ENCODE results near the gene RMI1.

The RMI1 gene

DNA sequence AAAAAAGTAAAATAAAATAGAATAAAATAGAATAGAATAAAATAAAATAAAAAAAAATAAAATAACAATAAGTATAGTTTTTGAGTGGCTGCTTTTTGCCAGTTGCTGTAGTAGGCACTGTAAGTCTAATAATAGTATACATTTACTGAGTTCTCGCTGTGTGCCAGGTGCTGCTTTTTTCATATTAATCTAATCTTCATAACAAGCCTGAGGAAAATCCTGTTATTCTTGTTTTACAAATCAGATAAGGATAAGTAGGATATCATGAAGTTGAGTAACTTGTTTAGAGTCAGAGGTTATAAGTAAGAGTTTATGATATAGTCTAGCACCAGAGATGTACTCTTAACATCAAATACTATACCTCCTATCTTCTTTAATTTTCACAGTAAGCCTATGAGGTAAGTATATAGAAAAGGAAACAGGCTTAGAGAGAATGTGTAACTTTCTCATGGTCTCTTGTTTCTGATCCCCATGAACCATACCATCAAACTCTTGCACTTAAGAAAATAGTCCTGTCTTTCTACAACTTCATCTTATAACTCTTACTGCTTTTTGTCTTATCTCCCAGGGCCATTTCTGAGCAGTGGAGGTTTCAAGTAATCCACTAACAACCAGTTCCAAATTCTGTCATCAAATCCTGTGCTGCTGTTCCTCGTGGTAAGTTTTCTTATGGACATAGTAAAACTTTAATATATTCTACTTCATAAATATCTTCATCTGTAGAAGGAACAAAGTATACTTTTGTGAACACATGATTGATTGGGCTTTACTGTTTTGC is 18.7 kb downstream of the RMI1 start:
- no peaks in the 10 kb centered on the region for H3K36me3 ChIP-seq (replicated peaks)
- no peak for DNase-seq
- H3K27me3 ChIP-seq (replicated peaks): no peaks in the 10 kb centered on the region
- H3K27ac ChIP-seq: no peak overlapping the region
- TF ChIP-seq, protein P1, sequence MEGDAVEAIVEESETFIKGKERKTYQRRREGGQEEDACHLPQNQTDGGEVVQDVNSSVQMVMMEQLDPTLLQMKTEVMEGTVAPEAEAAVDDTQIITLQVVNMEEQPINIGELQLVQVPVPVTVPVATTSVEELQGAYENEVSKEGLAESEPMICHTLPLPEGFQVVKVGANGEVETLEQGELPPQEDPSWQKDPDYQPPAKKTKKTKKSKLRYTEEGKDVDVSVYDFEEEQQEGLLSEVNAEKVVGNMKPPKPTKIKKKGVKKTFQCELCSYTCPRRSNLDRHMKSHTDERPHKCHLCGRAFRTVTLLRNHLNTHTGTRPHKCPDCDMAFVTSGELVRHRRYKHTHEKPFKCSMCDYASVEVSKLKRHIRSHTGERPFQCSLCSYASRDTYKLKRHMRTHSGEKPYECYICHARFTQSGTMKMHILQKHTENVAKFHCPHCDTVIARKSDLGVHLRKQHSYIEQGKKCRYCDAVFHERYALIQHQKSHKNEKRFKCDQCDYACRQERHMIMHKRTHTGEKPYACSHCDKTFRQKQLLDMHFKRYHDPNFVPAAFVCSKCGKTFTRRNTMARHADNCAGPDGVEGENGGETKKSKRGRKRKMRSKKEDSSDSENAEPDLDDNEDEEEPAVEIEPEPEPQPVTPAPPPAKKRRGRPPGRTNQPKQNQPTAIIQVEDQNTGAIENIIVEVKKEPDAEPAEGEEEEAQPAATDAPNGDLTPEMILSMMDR (IDR thresholded peaks at IDR 0.05; ENCODE audit: low read depth, low read length, missing control alignments): no peak
- in situ Hi-C loops (cut with HindIII; ENCODE audit: low pct_ligation_motif_present, low sequenced_read_pairs): loop anchor here (25.0 kb wide), 1 partner anchor 163 kb away; no protein-coding TSS in a partner anchor
- H3K4me3 ChIP-seq (ENCODE audit: low read depth, low read length): no peak overlapping the region

DNA sequence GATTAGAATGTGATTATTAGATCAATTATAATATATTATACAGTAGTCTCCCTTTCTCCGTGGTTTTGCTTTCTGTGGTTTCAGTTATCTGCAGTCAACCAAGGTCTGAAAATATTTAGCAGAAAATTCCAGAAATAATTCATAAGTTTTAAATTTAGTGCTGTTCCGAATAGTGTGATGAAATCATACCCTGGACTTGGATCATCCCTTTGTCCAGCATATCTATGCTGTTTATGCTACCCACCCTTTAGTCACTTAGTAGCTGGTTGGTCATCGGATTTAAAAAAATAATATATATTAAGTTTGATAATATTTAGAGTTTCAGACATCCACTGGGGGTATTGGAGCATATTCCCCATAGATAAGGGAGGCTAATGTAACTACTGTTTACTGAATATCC is 19.6 kb downstream of the RMI1 start:
- no peaks in the 10 kb centered on the region for H3K27me3 ChIP-seq (replicated peaks)
- no peak overlapping the region for H3K4me3 ChIP-seq (ENCODE audit: low read depth, low read length)
- TF ChIP-seq, protein P1 (IDR thresholded peaks at IDR 0.05; ENCODE audit: low read depth, low read length, missing control alignments): no peak
- no peaks in the 10 kb centered on the region for H3K36me3 ChIP-seq (replicated peaks)
- in situ Hi-C loops (cut with HindIII; ENCODE audit: low pct_ligation_motif_present, low sequenced_read_pairs): no loop called here
- no peak overlapping the region for H3K27ac ChIP-seq
- DNase-seq: no peak

DNA sequence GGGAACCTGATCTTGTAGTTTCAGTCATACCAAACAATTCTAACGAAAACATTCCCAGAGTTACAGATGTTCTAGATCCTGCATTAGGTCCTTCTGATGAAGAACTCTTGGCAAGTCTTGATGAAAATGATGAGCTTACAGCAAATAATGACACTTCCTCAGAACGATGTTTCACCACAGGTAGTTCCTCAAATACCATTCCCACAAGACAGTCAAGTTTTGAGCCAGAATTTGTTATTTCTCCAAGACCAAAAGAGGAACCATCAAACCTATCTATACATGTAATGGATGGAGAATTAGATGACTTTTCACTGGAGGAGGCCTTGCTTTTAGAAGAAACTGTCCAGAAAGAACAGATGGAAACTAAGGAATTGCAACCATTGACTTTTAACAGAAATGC is 21.0 kb downstream of the RMI1 start:
- no peak overlapping the region for H3K27ac ChIP-seq
- H3K4me3 ChIP-seq (ENCODE audit: low read depth, low read length): no peak overlapping the region
- TF ChIP-seq, protein P1 (IDR thresholded peaks at IDR 0.05; ENCODE audit: low read depth, low read length, missing control alignments): no peak
- no peaks in the 10 kb centered on the region for H3K36me3 ChIP-seq (replicated peaks)
- DNase-seq: no peak
- in situ Hi-C loops (cut with HindIII; ENCODE audit: low pct_ligation_motif_present, low sequenced_read_pairs): no loop called here
- no peaks in the 10 kb centered on the region for H3K27me3 ChIP-seq (replicated peaks)

DNA sequence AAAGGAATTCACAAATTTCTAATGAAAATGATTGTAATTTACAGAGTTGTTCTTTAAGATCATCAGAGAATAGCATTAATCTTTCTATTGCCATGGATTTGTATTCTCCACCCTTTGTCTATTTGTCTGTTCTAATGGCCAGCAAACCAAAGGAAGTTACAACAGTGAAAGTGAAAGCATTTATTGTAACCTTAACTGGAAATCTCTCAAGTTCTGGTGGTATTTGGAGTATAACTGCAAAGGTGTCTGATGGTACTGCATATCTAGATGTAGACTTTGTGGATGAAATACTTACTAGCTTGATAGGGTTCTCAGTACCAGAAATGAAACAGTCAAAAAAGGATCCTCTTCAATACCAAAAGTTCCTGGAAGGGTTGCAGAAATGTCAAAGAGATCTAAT is 21.7 kb downstream of the RMI1 start:
- no peak for DNase-seq
- Histone ChIP-seq H3K27ac (no peak overlapping the region), H3K36me3 (replicated peaks) (no peaks in the 10 kb centered on the region), H3K4me3 (ENCODE audit: low read depth, low read length) (no peak overlapping the region), H3K27me3 (replicated peaks) (no peaks in the 10 kb centered on the region)
- TF ChIP-seq, protein P1 (IDR thresholded peaks at IDR 0.05; ENCODE audit: low read depth, low read length, missing control alignments): no peak
- in situ Hi-C loops (cut with HindIII; ENCODE audit: low pct_ligation_motif_present, low sequenced_read_pairs): no loop called here

DNA sequence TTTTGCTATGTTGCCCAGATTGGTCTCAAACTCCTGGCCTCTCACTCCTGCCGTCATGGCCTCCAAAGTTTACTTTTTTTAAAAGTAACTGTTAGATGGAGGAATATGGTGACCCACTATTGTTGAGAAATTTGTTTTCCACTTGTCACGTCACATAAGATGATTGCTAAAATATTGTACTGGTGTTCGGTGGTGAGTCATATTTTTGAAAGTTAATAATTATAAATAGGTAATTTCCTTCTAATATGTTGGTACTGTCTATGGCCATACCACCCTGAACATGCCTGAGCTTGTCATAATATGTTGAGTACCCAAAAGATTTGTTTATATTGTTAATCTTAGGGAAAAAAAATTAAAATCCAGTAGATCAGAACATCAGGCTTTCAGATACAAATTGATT is 22.6 kb downstream of the RMI1 start:
- no peaks in the 10 kb centered on the region for H3K36me3 ChIP-seq (replicated peaks)
- no peaks in the 10 kb centered on the region for H3K27me3 ChIP-seq (replicated peaks)
- in situ Hi-C loops (cut with HindIII; ENCODE audit: low pct_ligation_motif_present, low sequenced_read_pairs): no loop called here
- H3K27ac ChIP-seq: no peak overlapping the region
- H3K4me3 ChIP-seq (ENCODE audit: low read depth, low read length): no peak overlapping the region
- DNase-seq: no peak
- TF ChIP-seq, protein P1 (IDR thresholded peaks at IDR 0.05; ENCODE audit: low read depth, low read length, missing control alignments): no peak

DNA sequence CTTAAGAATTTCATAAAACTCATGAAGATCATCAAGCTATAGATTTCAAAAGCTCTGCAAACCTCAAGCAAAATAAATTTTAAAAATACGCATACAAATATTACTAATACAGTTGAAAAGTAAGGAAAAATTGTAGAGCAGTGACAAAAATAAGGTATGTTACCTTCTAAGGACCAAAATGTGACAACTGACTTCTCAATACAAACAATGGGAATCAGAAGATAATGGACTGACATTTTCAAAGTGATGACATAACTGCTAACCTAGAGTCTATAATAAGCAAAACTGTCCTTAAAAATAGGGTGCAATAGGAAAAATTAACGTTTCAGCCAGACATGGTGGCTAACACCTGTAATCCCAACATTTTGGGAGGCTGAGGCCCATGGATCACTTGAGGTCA is 27.1 kb downstream of the RMI1 start:
- no peaks in the 10 kb centered on the region for H3K36me3 ChIP-seq (replicated peaks)
- no peaks in the 10 kb centered on the region for H3K27me3 ChIP-seq (replicated peaks)
- H3K4me3 ChIP-seq (ENCODE audit: low read depth, low read length): no peak overlapping the region
- no peak for DNase-seq
- in situ Hi-C loops (cut with HindIII; ENCODE audit: low pct_ligation_motif_present, low sequenced_read_pairs): no loop called here
- TF ChIP-seq, protein P1 (IDR thresholded peaks at IDR 0.05; ENCODE audit: low read depth, low read length, missing control alignments): no peak
- H3K27ac ChIP-seq: no peak overlapping the region
